AG04449 (cell line): Measurements from ENCODE around the gene ARHGEF40.

ENCODE experiments used
- CTCF ChIA-PET: fragments of 350-600 bp; formaldehyde crosslinking; extraction: SDS; loops from one replicate; lab custom pipeline; 2021; ENCODE audit warnings: antibody characterized with exemption; lab: Yijun Ruan, JAX
- POLR2A ChIA-PET: fragments of 400-600, 350-600 bp; formaldehyde crosslinking; extraction: SDS; loops from one replicate; lab custom pipeline; 2020; ENCODE audit warnings: antibody characterized with exemption, inconsistent platforms; lab: Yijun Ruan, JAX
- DNase-seq: peaks from one replicate; pipeline ENCODE4 v3.0.0-alpha.2; 2010; ENCODE audit warnings: low read depth, low spot score
- H3K4me3 ChIP-seq: 2 replicates; pipeline ENCODE4 v1.5.1; 2011; ENCODE audit warnings: low read depth, mild to moderate bottlenecking, control low read depth, low read length
- CTCF ChIP-seq: IDR thresholded peaks from one replicate; pipeline ENCODE4 v1.5.1; 2011; ENCODE audit warnings: mild to moderate bottlenecking, moderate library complexity, low read length, control low read depth, inconsistent platforms; ENCODE audit not compliant: insufficient read depth; ENCODE audit errors: missing control alignments

The ARHGEF40 gene

DNA sequence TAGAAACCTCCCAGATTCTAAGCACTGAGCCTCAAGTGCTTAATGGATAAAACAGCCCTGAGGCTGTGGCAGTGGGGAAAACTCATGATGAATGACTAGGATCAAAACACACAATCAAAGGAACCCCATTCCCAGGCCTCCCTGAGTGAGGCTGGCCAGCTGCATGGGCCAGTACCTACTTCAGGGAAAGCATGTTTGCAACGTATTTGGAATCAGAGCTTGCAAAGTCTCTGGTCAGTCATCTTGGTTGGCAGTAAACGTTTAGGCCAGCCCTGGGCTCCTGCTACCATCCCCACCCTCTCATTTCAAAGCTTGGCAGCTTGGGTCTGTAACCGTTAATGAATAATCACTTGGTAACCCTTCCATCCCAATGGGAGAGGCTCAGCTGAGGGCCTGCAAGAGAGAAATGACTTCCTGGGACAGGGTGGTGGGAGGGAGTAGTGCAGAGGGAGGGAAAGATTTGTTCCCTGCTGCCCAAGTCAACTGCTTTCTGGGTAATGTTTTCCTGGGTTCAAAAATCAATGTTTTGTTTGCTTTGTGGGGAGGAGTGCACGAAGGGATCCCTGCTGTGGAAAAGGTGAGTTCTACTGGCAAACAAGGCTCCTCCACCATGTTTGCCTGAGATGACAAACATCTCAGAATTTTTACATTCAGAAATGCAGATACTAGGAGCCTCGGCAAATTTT, 14.5 kb upstream of the ARHGEF40 start:
- DNase-seq = no peak
- POLR2A ChIA-PET = no interaction called here
- H3K4me3 ChIP-seq = no peak overlapping the region
- no peak for TF ChIP-seq CTCF
- CTCF ChIA-PET = interaction anchor here (0.9 to 4.7 kb wide), 6 partner anchors 14 to 52 kb away, joined by 3 to 23 read pairs (median 11); partner anchors contain the start of gene RNASE7

- TF ChIP-seq CTCF = no peak
- H3K4me3 ChIP-seq = no peak overlapping the region
- DNase-seq = no peak
- ChIA-PET CTCF (interaction anchor here (0.9 to 4.7 kb wide), 14 partner anchors 9 to 366 kb away, joined by 3 to 23 read pairs (median 4); partner anchors contain the start of gene RNASE7), POLR2A (interaction anchor here (0.8 kb wide), 1 partner anchor 14 kb away, joined by 4 read pairs; no protein-coding TSS in a partner anchor)
Observed at GRCh38 chr14:21056520-21057163, 13.5 kb upstream of the ARHGEF40 start.

DNA sequence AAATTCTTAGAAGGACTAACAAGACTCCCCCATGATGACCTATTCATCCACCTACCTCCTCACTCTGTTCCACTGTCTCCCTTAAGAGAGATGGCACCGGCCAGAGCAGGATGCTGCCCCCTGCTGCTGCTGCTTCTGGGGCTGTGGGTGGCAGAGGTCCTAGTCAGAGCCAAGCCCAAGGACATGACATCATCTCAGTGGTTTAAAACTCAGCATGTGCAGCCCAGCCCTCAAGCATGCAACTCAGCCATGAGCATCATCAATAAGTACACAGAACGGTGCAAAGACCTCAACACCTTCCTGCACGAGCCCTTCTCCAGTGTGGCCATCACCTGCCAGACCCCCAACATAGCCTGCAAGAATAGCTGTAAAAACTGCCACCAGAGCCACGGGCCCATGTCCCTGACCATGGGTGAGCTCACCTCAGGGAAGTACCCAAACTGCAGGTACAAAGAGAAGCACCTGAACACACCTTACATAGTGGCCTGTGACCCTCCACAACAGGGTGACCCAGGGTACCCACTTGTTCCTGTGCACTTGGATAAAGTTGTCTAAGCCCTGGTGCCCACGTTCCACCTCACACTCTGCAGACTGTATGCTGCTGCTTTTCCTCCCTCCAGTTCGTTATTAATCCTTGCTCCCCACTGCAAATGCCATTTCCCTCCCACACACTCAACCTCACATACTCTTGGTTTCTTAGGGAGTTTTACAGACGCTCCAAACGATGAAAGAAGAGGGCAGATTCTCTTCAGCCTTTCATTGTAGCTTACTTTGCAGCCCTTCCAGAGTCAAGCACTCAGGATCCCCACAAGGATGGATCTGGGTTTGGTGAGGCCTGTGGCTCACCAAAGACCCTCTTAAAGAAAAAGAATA, 12.1 kb upstream of the ARHGEF40 start, which contains the start of gene RNASE8:
Gene RNASE8 (plus strand): TSS at position 20 of the 873 bp plus-strand sequence. CDS start 71 bp downstream, at position 91.
- DNase-seq = no peak
- H3K4me3 ChIP-seq = no peak within 1 kb of the TSS
- ChIA-PET POLR2A (interaction anchor here (1.4 kb wide), 1 partner anchor 11 kb away, joined by 3 read pairs; no protein-coding TSS in a partner anchor), CTCF (interaction anchor here (0.6 to 4.7 kb wide), 10 partner anchors 9 to 47 kb away, joined by 3 to 23 read pairs (median 4); partner anchors contain the start of gene RNASE7)
- TF ChIP-seq CTCF = peak; percentile 36

DNA sequence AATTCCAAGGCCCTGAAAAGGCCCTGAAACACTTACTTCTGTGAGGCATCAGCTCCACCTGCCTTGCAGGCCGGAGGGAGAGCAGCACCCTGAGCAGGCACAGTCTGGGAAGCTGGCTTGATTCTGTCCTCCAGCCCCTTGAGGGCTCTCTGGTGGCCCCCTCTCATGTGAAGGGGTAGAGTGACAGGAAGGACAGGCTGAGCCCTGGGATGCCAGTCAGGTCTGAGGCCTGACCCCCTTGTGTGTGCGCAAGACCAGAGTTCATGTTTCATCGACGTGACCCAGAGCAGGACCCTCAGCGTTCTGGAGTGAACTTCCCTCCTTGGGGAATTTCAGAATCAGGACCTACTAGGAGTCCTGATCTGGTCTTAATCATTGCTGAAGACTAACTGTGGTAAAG, 11.2 kb upstream of the ARHGEF40 start:
- CTCF ChIA-PET = interaction anchor here (0.9 to 4.7 kb wide), 6 partner anchors 8 to 46 kb away, joined by 3 to 23 read pairs (median 6); partner anchors contain the start of gene RNASE7
- POLR2A ChIA-PET = interaction anchor here (1.4 kb wide), 1 partner anchor 12 kb away, joined by 3 read pairs; no protein-coding TSS in a partner anchor
- H3K4me3 ChIP-seq = no peak overlapping the region
- DNase-seq = no peak
- TF ChIP-seq CTCF = no peak

GRCh38 chr14:21059842-21060613, 10.1 kb upstream of the ARHGEF40 start:
- ChIA-PET CTCF (interaction anchor here (1.0 to 9.6 kb wide), 7 partner anchors 7 to 45 kb away, joined by 3 to 137 read pairs (median 23); partner anchors contain the start of genes ARHGEF40 and RNASE7), POLR2A (no interaction called here)
- DNase-seq = no peak
- no peak overlapping the region for H3K4me3 ChIP-seq
- no peak for TF ChIP-seq CTCF
